Fibroblast of lung (primary cell): Measurements from ENCODE around the gene ELAVL2. TPM values are rescaled to one million over a fixed set of nuclear protein-coding genes. Genes with fewer than 3 reads are reported as not detected.

Experiments
- DNase-seq, 2 donors: peaks; one replicate each; pipeline versions ENCODE4 v3.0.0 to v3.0.0-alpha.2; 2010; ENCODE audit warnings: low read depth in 2 of 2
- H2AFZ ChIP-seq: 2 replicates; pipeline ENCODE4 v1.5.1; 2012; ENCODE audit warnings: low read length, control low read depth, inconsistent platforms
- H3K27ac ChIP-seq: 2 replicates; pipeline ENCODE4 v1.5.1; 2011; ENCODE audit warnings: low read length, control low read depth; ENCODE audit not compliant: insufficient read depth
- H3K27me3 ChIP-seq: 2 replicates; pipeline ENCODE4 v1.5.1; 2011; ENCODE audit warnings: mild to moderate bottlenecking, low read length; ENCODE audit not compliant: control insufficient read depth, insufficient read depth
- H3K36me3 ChIP-seq: 2 replicates; pipeline ENCODE4 v1.5.1; 2011; ENCODE audit warnings: low read length; ENCODE audit not compliant: control insufficient read depth, insufficient read depth
- H3K4me1 ChIP-seq: 2 replicates; pipeline ENCODE4 v1.5.1; 2011; ENCODE audit warnings: low read length; ENCODE audit not compliant: control insufficient read depth, insufficient read depth; ENCODE audit errors: extremely low read depth
- H3K4me2 ChIP-seq: 2 replicates; pipeline ENCODE4 v1.5.1; 2011; ENCODE audit warnings: low read length, control low read depth; ENCODE audit not compliant: insufficient read depth; ENCODE audit errors: extremely low read depth
- H3K4me3 ChIP-seq, 4 experiments: fragments of 200-600 bp in 1 of 4; sonication (generic) in 1 of 4; replicated peaks in 1 of 4; 2 replicates each; pipeline ENCODE4 v1.5.1; 2011 to 2016; ENCODE audit warnings: low read length in 4 of 4, low read depth in 3 of 4, mild to moderate bottlenecking in 3 of 4, control low read depth in 2 of 4, inconsistent platforms in 1 of 4, mixed read lengths in 1 of 4; ENCODE audit not compliant: insufficient read depth in 1 of 4; ENCODE audit errors: control extremely low read depth in 1 of 4
- H3K79me2 ChIP-seq: 2 replicates; pipeline ENCODE4 v1.5.1; 2012; ENCODE audit warnings: mild to moderate bottlenecking, low read length, inconsistent platforms; ENCODE audit not compliant: control insufficient read depth, insufficient read depth
- H3K9ac ChIP-seq: 2 replicates; pipeline ENCODE4 v1.5.1; 2011; ENCODE audit warnings: mild to moderate bottlenecking, low read length, control low read depth; ENCODE audit not compliant: insufficient read depth
- H3K9me3 ChIP-seq: 2 replicates; pipeline ENCODE4 v1.5.1; 2012; ENCODE audit warnings: low read depth, low read length; ENCODE audit not compliant: control insufficient read depth, insufficient read depth
- H4K20me1 ChIP-seq: 2 replicates; pipeline ENCODE4 v1.5.1; 2011; ENCODE audit warnings: low read length; ENCODE audit not compliant: control insufficient read depth, insufficient read depth; ENCODE audit errors: extremely low read depth
- CTCF ChIP-seq, 2 donors: IDR thresholded peaks in 1 of 2; conservative IDR thresholded peaks in 1 of 2; 1 replicate in 1 of 2; 2 replicates in 1 of 2; pipeline ENCODE4 v1.5.1; 2011 to 2012; ENCODE audit warnings: low read length in 2 of 2, control low read depth in 1 of 2, inconsistent platforms in 1 of 2, low read depth in 1 of 2, mild to moderate bottlenecking in 1 of 2
- EZH2 ChIP-seq: IDR thresholded peaks from 2 replicates; pipeline ENCODE4 v1.5.1; 2012; ENCODE audit warnings: low read length, control low read depth, mild to moderate bottlenecking; ENCODE audit errors: missing control alignments
- polyA plus RNA-seq, 2 donors: library from polyadenylated mRNA; depleted of rRNA in 1 of 2; stranded (reverse) in 1 of 2; unstranded in 1 of 2; fragments of >200 nt; gene quantifications; 2 replicates each; pipeline ENCODE4 v1.2.1, GENCODE V29; 2011 to 2012; ENCODE audit warnings: missing spikeins in 1 of 2
- total RNA-seq: library from RNA; depleted of rRNA; stranded (reverse); fragments of >200 nt; gene quantifications from 2 replicates; pipeline ENCODE4 v1.2.1, GENCODE V29; 2014

Gene ELAVL2
- total and polyA plus RNA-seq, 2 donors (not counting 1 experiment from before 2014, with no cell fraction given) = under 0.01 to 0.03 TPM

GRCh38 chr9:23764219-23764618 lies 61.8 kb downstream of the ELAVL2 start:
- H3K4me2 ChIP-seq = no peak overlapping the region
- no peaks in the 10 kb centered on the region for H3K27me3 ChIP-seq
- no peaks in the 10 kb centered on the region for H3K79me2 ChIP-seq
- H4K20me1 ChIP-seq = no peaks in the 10 kb centered on the region
- no peaks in the 10 kb centered on the region for H3K9me3 ChIP-seq
- H3K4me1 ChIP-seq = no peaks in the 10 kb centered on the region
- H2AFZ ChIP-seq = no peak overlapping the region
- no peaks in the 10 kb centered on the region for H3K36me3 ChIP-seq
- no peak for TF ChIP-seq CTCF (conservative IDR thresholded peaks at IDR 0.05 in 1 of 2, IDR thresholded peaks at IDR 0.05 in 1 of 2; ENCODE audit: low read depth in 1 of 2, low read length in 2 of 2)
- TF ChIP-seq EZH2 = no peak
- H3K4me3 ChIP-seq = no peak overlapping the region
- H3K27ac ChIP-seq = no peak overlapping the region
- no peak overlapping the region for H3K9ac ChIP-seq
- DNase-seq = no peak

- no peaks in the 10 kb centered on the region for H3K9me3 ChIP-seq
- H3K27ac ChIP-seq = no peak overlapping the region
These were observed 71.5 kb downstream of the ELAVL2 start for GRCh38 chr9:23754551-23754950.

GRCh38 chr9:23752859-23753258 lies 73.2 kb downstream of the ELAVL2 start:
- no peak overlapping the region for H2AFZ ChIP-seq
- no peak overlapping the region for H3K27ac ChIP-seq
- no peak overlapping the region for H3K4me2 ChIP-seq
- H3K9me3 ChIP-seq = no peaks in the 10 kb centered on the region
- no peak for DNase-seq
- H3K4me1 ChIP-seq = no peaks in the 10 kb centered on the region
- TF ChIP-seq CTCF (conservative IDR thresholded peaks at IDR 0.05 in 1 of 2, IDR thresholded peaks at IDR 0.05 in 1 of 2; ENCODE audit: low read depth in 1 of 2, low read length in 2 of 2) = no peak
- TF ChIP-seq EZH2 = no peak
- no peaks in the 10 kb centered on the region for H3K79me2 ChIP-seq
- H3K27me3 ChIP-seq = no peaks in the 10 kb centered on the region
- no peaks in the 10 kb centered on the region for H3K36me3 ChIP-seq
- no peak overlapping the region for H3K9ac ChIP-seq
- no peaks in the 10 kb centered on the region for H4K20me1 ChIP-seq
- H3K4me3 ChIP-seq = no peak overlapping the region

More at GRCh38 chr9:23754551-23754950, 71.5 kb downstream of the ELAVL2 start:
- H3K9ac ChIP-seq = no peak overlapping the region
- H3K79me2 ChIP-seq = no peaks in the 10 kb centered on the region
- no peak overlapping the region for H2AFZ ChIP-seq
- H3K4me3 ChIP-seq = no peak overlapping the region
- DNase-seq = no peak
- no peaks in the 10 kb centered on the region for H3K36me3 ChIP-seq
- TF ChIP-seq EZH2 (no peak), CTCF (conservative IDR thresholded peaks at IDR 0.05 in 1 of 2, IDR thresholded peaks at IDR 0.05 in 1 of 2; ENCODE audit: low read depth in 1 of 2, low read length in 2 of 2) (no peak)
- no peaks in the 10 kb centered on the region for H4K20me1 ChIP-seq
- H3K4me2 ChIP-seq = no peak overlapping the region
- H3K4me1 ChIP-seq = no peaks in the 10 kb centered on the region
- no peaks in the 10 kb centered on the region for H3K27me3 ChIP-seq
